Liver (tissue), 9 donors: Measurements from ENCODE around the gene ZFX. TPM values are rescaled to one million over a fixed set of nuclear protein-coding genes. Genes with fewer than 3 reads are reported as not detected.

Experiments
- DNase-seq: peaks from one replicate; pipeline ENCODE4 v3.0.0-alpha.2; 2017; ENCODE audit warnings: low spot score
- H3K27ac ChIP-seq, 2 donors: one replicate each; pipeline ENCODE4 v1.7.0; 2013; ENCODE audit warnings: inconsistent platforms in 2 of 2, low read length in 2 of 2, control low read depth in 1 of 2, low read depth in 1 of 2, mild to moderate bottlenecking in 1 of 2
- H3K27me3 ChIP-seq, 4 donors: one replicate each; pipeline versions ENCODE4 v1.6.1 to v1.7.0; 2013; ENCODE audit warnings: low read length in 3 of 4, inconsistent platforms in 1 of 4, mild to moderate bottlenecking in 1 of 4, moderate library complexity in 1 of 4; ENCODE audit not compliant: control insufficient read depth in 4 of 4, insufficient read depth in 4 of 4
- H3K36me3 ChIP-seq, 4 donors: one replicate each; pipeline versions ENCODE4 v1.6.1 to v1.7.0; 2013; ENCODE audit warnings: low read length in 3 of 4, mild to moderate bottlenecking in 3 of 4, low read depth in 1 of 4, moderate library complexity in 1 of 4; ENCODE audit not compliant: control insufficient read depth in 4 of 4, insufficient read depth in 3 of 4
- H3K4me1 ChIP-seq, 4 donors: one replicate each; pipeline versions ENCODE4 v1.6.1 to v1.7.0; 2013; ENCODE audit warnings: low read length in 3 of 4, mild to moderate bottlenecking in 3 of 4, moderate library complexity in 1 of 4; ENCODE audit not compliant: control insufficient read depth in 4 of 4, insufficient read depth in 4 of 4
- H3K4me3 ChIP-seq, 3 donors: one replicate each; pipeline versions ENCODE4 v1.6.1 to v1.7.0; 2013; ENCODE audit warnings: low read length in 3 of 3, control low read depth in 1 of 3, low read depth in 1 of 3, mild to moderate bottlenecking in 1 of 3
- H3K9ac ChIP-seq, 2 donors: one replicate each; pipeline ENCODE4 v1.7.0; 2013; ENCODE audit warnings: low read length in 2 of 2, mild to moderate bottlenecking in 2 of 2, moderate library complexity in 2 of 2, control low read depth in 1 of 2, low read depth in 1 of 2
- H3K9me3 ChIP-seq, 4 donors: one replicate each; pipeline versions ENCODE4 v1.6.1 to v1.7.0; 2013; ENCODE audit warnings: low read length in 3 of 4; ENCODE audit not compliant: control insufficient read depth in 4 of 4
- CTCF ChIP-seq: fragments of 150-350 bp; IDR thresholded peaks from 2 replicates; pipeline ENCODE4 v1.5.1; 2017; ENCODE audit warnings: improper control_type of control experiment, low read depth, low read length; ENCODE audit not compliant: missing input control
- EGR1 ChIP-seq, 2 donors: IDR thresholded peaks; 2 replicates each; pipeline ENCODE4 v1.6.1; 2016 to 2018; ENCODE audit warnings: antibody characterized with exemption in 2 of 2, low read depth in 2 of 2
- FOXA2 ChIP-seq: IDR thresholded peaks from 2 replicates; pipeline ENCODE4 v1.6.1; 2016; ENCODE audit warnings: antibody characterized with exemption
- GABPA ChIP-seq, 2 donors: IDR thresholded peaks in 1 of 2; conservative IDR thresholded peaks in 1 of 2; 2 replicates each; pipeline ENCODE4 v1.6.1; 2016; ENCODE audit warnings: antibody characterized with exemption in 2 of 2, mild to moderate bottlenecking in 1 of 2, moderate library complexity in 1 of 2
- HNF4A ChIP-seq, 2 donors: conservative IDR thresholded peaks; 2 replicates each; pipeline ENCODE4 v1.6.1; 2016; ENCODE audit warnings: antibody characterized with exemption in 2 of 2, mild to moderate bottlenecking in 2 of 2
- HNF4G ChIP-seq: IDR thresholded peaks from 2 replicates; pipeline ENCODE4 v1.6.1; 2016; ENCODE audit warnings: antibody characterized with exemption
- JUND ChIP-seq, 2 donors: IDR thresholded peaks; 2 replicates each; pipeline ENCODE4 v1.6.1; 2016; ENCODE audit warnings: antibody characterized with exemption in 2 of 2
- MAX ChIP-seq: IDR thresholded peaks from 2 replicates; pipeline ENCODE4 v1.6.1; 2016; ENCODE audit warnings: antibody characterized with exemption
- NR2F2 ChIP-seq: IDR thresholded peaks from 2 replicates; pipeline ENCODE4 v1.6.1; 2016; ENCODE audit warnings: antibody characterized with exemption
- RAD21 ChIP-seq, 2 donors: IDR thresholded peaks; 2 replicates each; pipeline ENCODE4 v1.6.1; 2016; ENCODE audit warnings: antibody characterized with exemption in 2 of 2, mild to moderate bottlenecking in 2 of 2
- RXRA ChIP-seq, 2 donors: IDR thresholded peaks; 2 replicates each; pipeline ENCODE4 v1.6.1; 2017 to 2018; ENCODE audit warnings: antibody characterized with exemption in 2 of 2, mild to moderate bottlenecking in 1 of 2
- SP1 ChIP-seq: IDR thresholded peaks from 2 replicates; pipeline ENCODE4 v1.6.1; 2018; ENCODE audit warnings: antibody characterized with exemption, mild to moderate bottlenecking
- TAF1 ChIP-seq: conservative IDR thresholded peaks from 2 replicates; pipeline ENCODE4 v1.6.1; 2016; ENCODE audit warnings: antibody characterized with exemption, mild to moderate bottlenecking
- YY1 ChIP-seq: IDR thresholded peaks from 2 replicates; pipeline ENCODE4 v1.6.1; 2016; ENCODE audit warnings: antibody characterized with exemption, mild to moderate bottlenecking
- WGBS: extraction: QIAGEN DNeasy Blood & Tissue Kit; methylation state at CpG from one replicate; pipeline ENCODE4 v1.1.7; 2013; 5-methylcytosine and 5-hydroxymethylcytosine counted together
- polyA plus RNA-seq, 2 donors: library from polyadenylated mRNA; stranded (reverse) in 1 of 2; unstranded in 1 of 2; fragments of 200-250 nt in 1 of 2; fragments of >200 nt in 1 of 2; fragmentation: Nextera tagmentation in 1 of 2; extraction: Ambion mirVana in 1 of 2; gene quantifications; one replicate each; pipeline versions ENCODE4 v1.2.1 to v1.2.3, GENCODE V29; 2013 to 2015
- total RNA-seq, 2 donors: library from RNA; depleted of rRNA; stranded (reverse); fragments of >200 nt; gene quantifications; one replicate each; pipeline ENCODE4 v1.2.3, GENCODE V29; 2014
- TF ChIP-seq, protein P1 (sequence below): IDR thresholded peaks from 2 replicates; pipeline ENCODE4 v1.6.1; 2016; ENCODE audit warnings: antibody characterized with exemption
- TF ChIP-seq, protein P2 (sequence below): IDR thresholded peaks from 2 replicates; pipeline ENCODE4 v1.6.1; 2016; ENCODE audit warnings: antibody characterized with exemption, mild to moderate bottlenecking
- TF ChIP-seq, protein P3 (sequence below): IDR thresholded peaks from 2 replicates; pipeline ENCODE4 v1.6.1; 2016; ENCODE audit warnings: antibody characterized with exemption
- donor health status: healthy.
- donor health status: healthy.
- donor health status: healthy.
- donor health status: healthy.
- donor health status: healthy.

Gene ZFX
- total and polyA plus RNA-seq, 4 donors = 3.8 to 50.0 (median 19.0) TPM

GRCh38 chrX:24168807-24169206 is 19.3 kb downstream of the ZFX start:
- H3K4me3 ChIP-seq = no peak overlapping the region
- H3K9me3 ChIP-seq = no peaks in the 10 kb centered on the region
- H3K4me1 ChIP-seq = peaks cover 0 to 43% (median 29%) of the 10 kb centered on the region in 4 donors
- no peaks in the 10 kb centered on the region for H3K27me3 ChIP-seq
- no peak overlapping the region for H3K9ac ChIP-seq
- H3K27ac ChIP-seq = no peak overlapping the region
- peaks cover 0 to 13% (median 5%) of the 10 kb centered on the region in 4 donors for H3K36me3 ChIP-seq
- TF ChIP-seq TAF1 (no peak), NR2F2 (no peak), JUND (IDR thresholded peaks at IDR 0.05) (no peak), RAD21 (IDR thresholded peaks at IDR 0.05) (no peak), HNF4G (no peak), EGR1 (IDR thresholded peaks at IDR 0.05; ENCODE audit: low read depth in 2 of 2) (no peak), GABPA (IDR thresholded peaks at IDR 0.05 in 1 of 2, conservative IDR thresholded peaks at IDR 0.05 in 1 of 2) (no peak)
- TF ChIP-seq, protein P1, sequence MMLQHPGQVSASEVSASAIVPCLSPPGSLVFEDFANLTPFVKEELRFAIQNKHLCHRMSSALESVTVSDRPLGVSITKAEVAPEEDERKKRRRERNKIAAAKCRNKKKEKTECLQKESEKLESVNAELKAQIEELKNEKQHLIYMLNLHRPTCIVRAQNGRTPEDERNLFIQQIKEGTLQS = no peak
- TF ChIP-seq, protein P2, sequence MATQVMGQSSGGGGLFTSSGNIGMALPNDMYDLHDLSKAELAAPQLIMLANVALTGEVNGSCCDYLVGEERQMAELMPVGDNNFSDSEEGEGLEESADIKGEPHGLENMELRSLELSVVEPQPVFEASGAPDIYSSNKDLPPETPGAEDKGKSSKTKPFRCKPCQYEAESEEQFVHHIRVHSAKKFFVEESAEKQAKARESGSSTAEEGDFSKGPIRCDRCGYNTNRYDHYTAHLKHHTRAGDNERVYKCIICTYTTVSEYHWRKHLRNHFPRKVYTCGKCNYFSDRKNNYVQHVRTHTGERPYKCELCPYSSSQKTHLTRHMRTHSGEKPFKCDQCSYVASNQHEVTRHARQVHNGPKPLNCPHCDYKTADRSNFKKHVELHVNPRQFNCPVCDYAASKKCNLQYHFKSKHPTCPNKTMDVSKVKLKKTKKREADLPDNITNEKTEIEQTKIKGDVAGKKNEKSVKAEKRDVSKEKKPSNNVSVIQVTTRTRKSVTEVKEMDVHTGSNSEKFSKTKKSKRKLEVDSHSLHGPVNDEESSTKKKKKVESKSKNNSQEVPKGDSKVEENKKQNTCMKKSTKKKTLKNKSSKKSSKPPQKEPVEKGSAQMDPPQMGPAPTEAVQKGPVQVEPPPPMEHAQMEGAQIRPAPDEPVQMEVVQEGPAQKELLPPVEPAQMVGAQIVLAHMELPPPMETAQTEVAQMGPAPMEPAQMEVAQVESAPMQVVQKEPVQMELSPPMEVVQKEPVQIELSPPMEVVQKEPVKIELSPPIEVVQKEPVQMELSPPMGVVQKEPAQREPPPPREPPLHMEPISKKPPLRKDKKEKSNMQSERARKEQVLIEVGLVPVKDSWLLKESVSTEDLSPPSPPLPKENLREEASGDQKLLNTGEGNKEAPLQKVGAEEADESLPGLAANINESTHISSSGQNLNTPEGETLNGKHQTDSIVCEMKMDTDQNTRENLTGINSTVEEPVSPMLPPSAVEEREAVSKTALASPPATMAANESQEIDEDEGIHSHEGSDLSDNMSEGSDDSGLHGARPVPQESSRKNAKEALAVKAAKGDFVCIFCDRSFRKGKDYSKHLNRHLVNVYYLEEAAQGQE = no peak
- no peak for DNase-seq
- WGBS = 82% methylated on average over 5 of the region's 5 CpGs

GRCh38 chrX:24169211-24169610 is 19.7 kb downstream of the ZFX start:
- Histone ChIP-seq H3K4me3 (no peak overlapping the region), H3K36me3 (peaks cover 0 to 13% (median 5%) of the 10 kb centered on the region in 4 donors), H3K9ac (no peak overlapping the region), H3K4me1 (peaks cover 0 to 43% (median 29%) of the 10 kb centered on the region in 4 donors), H3K27me3 (no peaks in the 10 kb centered on the region), H3K9me3 (no peaks in the 10 kb centered on the region), H3K27ac (no peak overlapping the region)
- TF ChIP-seq, protein P3, sequence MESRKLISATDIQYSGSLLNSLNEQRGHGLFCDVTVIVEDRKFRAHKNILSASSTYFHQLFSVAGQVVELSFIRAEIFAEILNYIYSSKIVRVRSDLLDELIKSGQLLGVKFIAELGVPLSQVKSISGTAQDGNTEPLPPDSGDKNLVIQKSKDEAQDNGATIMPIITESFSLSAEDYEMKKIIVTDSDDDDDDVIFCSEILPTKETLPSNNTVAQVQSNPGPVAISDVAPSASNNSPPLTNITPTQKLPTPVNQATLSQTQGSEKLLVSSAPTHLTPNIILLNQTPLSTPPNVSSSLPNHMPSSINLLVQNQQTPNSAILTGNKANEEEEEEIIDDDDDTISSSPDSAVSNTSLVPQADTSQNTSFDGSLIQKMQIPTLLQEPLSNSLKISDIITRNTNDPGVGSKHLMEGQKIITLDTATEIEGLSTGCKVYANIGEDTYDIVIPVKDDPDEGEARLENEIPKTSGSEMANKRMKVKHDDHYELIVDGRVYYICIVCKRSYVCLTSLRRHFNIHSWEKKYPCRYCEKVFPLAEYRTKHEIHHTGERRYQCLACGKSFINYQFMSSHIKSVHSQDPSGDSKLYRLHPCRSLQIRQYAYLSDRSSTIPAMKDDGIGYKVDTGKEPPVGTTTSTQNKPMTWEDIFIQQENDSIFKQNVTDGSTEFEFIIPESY = no peak
- TF ChIP-seq HNF4G = no peak
- TF ChIP-seq GABPA (IDR thresholded peaks at IDR 0.05 in 1 of 2, conservative IDR thresholded peaks at IDR 0.05 in 1 of 2) = no peak
- TF ChIP-seq RAD21 (IDR thresholded peaks at IDR 0.05) = no peak
- TF ChIP-seq SP1 = no peak
- TF ChIP-seq EGR1 (IDR thresholded peaks at IDR 0.05; ENCODE audit: low read depth in 2 of 2) = no peak
- no peak for TF ChIP-seq FOXA2
- no peak for TF ChIP-seq RXRA (IDR thresholded peaks at IDR 0.05)
- no peak for TF ChIP-seq MAX
- no peak for TF ChIP-seq JUND (IDR thresholded peaks at IDR 0.05)
- no peak for TF ChIP-seq NR2F2
- TF ChIP-seq, protein P1 = no peak
- TF ChIP-seq CTCF = no peak
- no peak for TF ChIP-seq HNF4A (conservative IDR thresholded peaks at IDR 0.05)
- TF ChIP-seq, protein P2 = no peak
- TF ChIP-seq YY1 = no peak
- 55% methylated on average over 3 of the region's 3 CpGs for WGBS
- DNase-seq = no peak
